ENCODE measurements around the gene KMT2D. TPM values are rescaled to one million over a fixed set of nuclear protein-coding genes. Genes with fewer than 3 reads are reported as not detected.

The KMT2D gene, protein sequence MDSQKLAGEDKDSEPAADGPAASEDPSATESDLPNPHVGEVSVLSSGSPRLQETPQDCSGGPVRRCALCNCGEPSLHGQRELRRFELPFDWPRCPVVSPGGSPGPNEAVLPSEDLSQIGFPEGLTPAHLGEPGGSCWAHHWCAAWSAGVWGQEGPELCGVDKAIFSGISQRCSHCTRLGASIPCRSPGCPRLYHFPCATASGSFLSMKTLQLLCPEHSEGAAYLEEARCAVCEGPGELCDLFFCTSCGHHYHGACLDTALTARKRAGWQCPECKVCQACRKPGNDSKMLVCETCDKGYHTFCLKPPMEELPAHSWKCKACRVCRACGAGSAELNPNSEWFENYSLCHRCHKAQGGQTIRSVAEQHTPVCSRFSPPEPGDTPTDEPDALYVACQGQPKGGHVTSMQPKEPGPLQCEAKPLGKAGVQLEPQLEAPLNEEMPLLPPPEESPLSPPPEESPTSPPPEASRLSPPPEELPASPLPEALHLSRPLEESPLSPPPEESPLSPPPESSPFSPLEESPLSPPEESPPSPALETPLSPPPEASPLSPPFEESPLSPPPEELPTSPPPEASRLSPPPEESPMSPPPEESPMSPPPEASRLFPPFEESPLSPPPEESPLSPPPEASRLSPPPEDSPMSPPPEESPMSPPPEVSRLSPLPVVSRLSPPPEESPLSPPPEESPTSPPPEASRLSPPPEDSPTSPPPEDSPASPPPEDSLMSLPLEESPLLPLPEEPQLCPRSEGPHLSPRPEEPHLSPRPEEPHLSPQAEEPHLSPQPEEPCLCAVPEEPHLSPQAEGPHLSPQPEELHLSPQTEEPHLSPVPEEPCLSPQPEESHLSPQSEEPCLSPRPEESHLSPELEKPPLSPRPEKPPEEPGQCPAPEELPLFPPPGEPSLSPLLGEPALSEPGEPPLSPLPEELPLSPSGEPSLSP (N-terminal part only)
- total RNA-seq, result 23.3 and 38.3 TPM in 2 replicates

GRCh38 chr12:49060237-49061156, at the start of gene KMT2D:
KMT2D (minus strand) TSS chr12:49060794; CDS start chr12:49055324, 5,470 bp downstream.

GRCh38 chr12:49094160-49094974, 33.8 kb upstream of the KMT2D start, which contains the start of gene DHH:
DHH (minus strand) TSS chr12:49094801; CDS start chr12:49094512, 289 bp downstream.

GRCh38 chr12:49069507-49070346, 9.1 kb upstream of the KMT2D start, which contains the start of gene RHEBL1:
RHEBL1 (minus strand) TSS chr12:49069979; CDS start chr12:49069785, 194 bp downstream.

DNA sequence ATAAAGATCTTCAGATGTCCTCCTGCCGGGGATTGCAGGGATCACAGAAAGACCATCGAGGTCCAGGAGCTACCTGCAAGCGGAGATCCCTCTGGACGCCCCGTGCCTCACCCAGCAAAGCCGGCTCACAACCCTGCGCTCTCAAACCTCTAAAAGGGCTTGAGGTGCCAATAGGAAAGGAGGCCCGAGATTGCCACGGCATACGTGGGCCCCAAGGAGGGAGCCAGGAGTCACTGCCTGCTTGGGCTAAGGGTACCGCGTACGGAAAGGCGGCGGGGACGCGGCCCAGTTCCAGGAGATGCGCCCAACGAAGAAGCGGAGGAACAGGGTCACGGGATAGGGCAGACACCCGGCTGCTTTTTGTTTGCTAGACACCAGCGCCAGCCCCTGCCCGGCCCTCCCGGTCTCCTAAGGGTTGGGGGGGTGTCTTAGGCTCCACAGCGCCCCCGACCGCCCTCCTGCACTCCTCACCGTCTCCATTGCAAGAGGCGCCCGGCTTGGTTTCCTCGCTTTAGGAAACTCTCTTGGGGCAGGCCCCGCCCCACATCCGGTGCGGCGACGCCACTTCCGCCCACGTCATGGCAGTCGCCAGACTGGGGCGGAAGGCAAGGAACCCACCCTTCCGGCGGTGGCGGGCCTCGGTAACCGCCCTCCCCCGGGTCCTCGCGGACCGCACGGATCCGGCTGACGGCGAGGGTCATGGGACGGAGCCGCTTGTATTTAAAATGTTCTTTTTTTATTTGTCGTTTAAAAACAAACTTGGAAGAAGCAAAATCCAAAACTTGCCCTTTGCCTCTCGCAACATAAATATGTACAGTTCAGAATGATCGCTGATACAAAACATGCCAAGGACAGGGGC, 42.1 kb downstream of the KMT2D start, which contains the start of gene PRKAG1:
Gene PRKAG1 (minus strand): TSS at position 516 of the 859 bp plus-strand sequence. CDS start 36 bp downstream, at position 480.

Other genes starting within 250 kb of the KMT2D start
- 18.1 and 33.2 TPM in 2 replicates for gene CACNB3, start 242.3 kb downstream of the KMT2D start, total RNA-seq
- 33.5 and 49.9 TPM in 2 replicates for gene DDX23, start 208.6 kb downstream of the KMT2D start, total RNA-seq
- gene RND1, start 194.9 kb downstream of the KMT2D start, total RNA-seq, result 0.33 TPM in 1 of 2 replicates, not detected in the other
- gene FKBP11, start 135.3 kb downstream of the KMT2D start, total RNA-seq, result 30.7 and 51.3 TPM in 2 replicates
- gene ARF3, start 103.3 kb downstream of the KMT2D start, total RNA-seq, result 65.7 and 70.6 TPM in 2 replicates
- not detected in 2 replicates for gene WNT10B, start 89.1 kb downstream of the KMT2D start, total RNA-seq
- gene WNT1, start 82.5 kb downstream of the KMT2D start, total RNA-seq, result not detected in 2 replicates
- 0.16 TPM in 1 of 2 replicates, not detected in the other for gene DDN, start 61.4 kb downstream of the KMT2D start, total RNA-seq
- gene PRKAG1, start 42.0 kb downstream of the KMT2D start, total RNA-seq, result 48.6 and 49.3 TPM in 2 replicates
- gene RHEBL1, start 9.2 kb upstream of the KMT2D start, total RNA-seq, result 1.3 and 3.1 TPM in 2 replicates
- 0.13 TPM in 1 of 2 replicates, not detected in the other for gene DHH, start 34.0 kb upstream of the KMT2D start, total RNA-seq
- gene LMBR1L, start 50.1 kb upstream of the KMT2D start, total RNA-seq, result 20.2 and 48.8 TPM in 2 replicates
- 649 and 4,423 TPM in 2 replicates for gene TUBA1B, start 70.6 kb upstream of the KMT2D start, total RNA-seq
- gene TUBA1A, start 128.3 kb upstream of the KMT2D start, total RNA-seq, result 754 and 1,069 TPM in 2 replicates
- gene TUBA1C, start 204.3 kb upstream of the KMT2D start, total RNA-seq, result 501 and 2,126 TPM in 2 replicates
- gene PRPH, start 234.4 kb upstream of the KMT2D start, total RNA-seq, result 1.5 TPM in 1 of 2 replicates, not detected in the other

Measured in mesangial cell (primary cell).